PFSK-1 (cell line): Measurements from ENCODE around the gene KNG1.

Experiments used
- FOXP2 ChIP-seq: optimal IDR thresholded peaks from 2 replicates; pipeline ENCODE3; 2011; ENCODE audit warnings: borderline replicate concordance, control low read depth, inconsistent platforms; ENCODE audit not compliant: insufficient read depth; ENCODE audit errors: extremely low read length, extremely low read depth
- POLR2AphosphoS5 ChIP-seq: IDR thresholded peaks from 2 replicates; pipeline ENCODE4 v1.6.1; 2012; ENCODE audit warnings: low read depth, mild to moderate bottlenecking, control low read depth, low read length, moderate library complexity
- SIN3A ChIP-seq: IDR thresholded peaks from 2 replicates; pipeline ENCODE4 v1.6.1; 2012; ENCODE audit warnings: mild to moderate bottlenecking, low read length, moderate library complexity, borderline replicate concordance; ENCODE audit not compliant: insufficient read depth
- TAF1 ChIP-seq: IDR thresholded peaks from 2 replicates; pipeline ENCODE4 v1.6.1; 2012; ENCODE audit warnings: low read length, control low read depth, borderline replicate concordance; ENCODE audit not compliant: insufficient read depth
- TF ChIP-seq, protein P1 (sequence below), 2 experiments: IDR thresholded peaks; 2 replicates each; pipeline versions ENCODE4 v1.6.1 to v1.8.0; 2011 to 2012; ENCODE audit warnings: low read depth in 2 of 2, low read length in 2 of 2, control low read depth in 1 of 2, inconsistent platforms in 1 of 2, mild to moderate bottlenecking in 1 of 2, moderate library complexity in 1 of 2; ENCODE audit not compliant: insufficient read depth in 1 of 2

The KNG1 gene

DNA sequence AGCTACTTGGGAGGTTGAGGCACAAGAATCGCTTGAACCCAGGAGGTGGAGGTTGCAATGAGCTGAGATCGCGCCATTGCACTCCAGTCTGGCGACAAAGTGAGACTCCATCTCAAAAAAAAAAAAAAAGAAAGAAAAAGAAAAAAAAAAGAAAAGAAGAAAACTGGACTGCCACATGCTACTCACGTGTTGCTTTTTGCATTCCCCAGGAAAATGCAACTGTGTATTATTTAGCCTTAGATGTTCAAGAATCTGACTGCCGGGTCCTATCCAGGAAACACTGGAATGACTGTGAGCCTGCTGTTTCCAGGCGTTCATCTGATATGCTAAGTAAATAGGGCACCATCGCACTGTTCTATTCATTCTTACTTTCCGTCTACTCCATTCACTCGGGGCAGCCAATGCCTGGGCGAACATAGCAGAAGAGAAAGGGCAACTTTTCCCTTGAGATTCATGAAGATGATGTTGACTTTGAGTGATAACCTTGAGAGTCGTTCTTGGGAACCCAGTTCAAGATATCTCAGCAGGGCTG lies 30.0 kb upstream of the KNG1 start:
- TF ChIP-seq TAF1 (no peak), SIN3A (no peak), FOXP2 (no peak), POLR2AphosphoS5 (no peak)
- TF ChIP-seq, protein P1, sequence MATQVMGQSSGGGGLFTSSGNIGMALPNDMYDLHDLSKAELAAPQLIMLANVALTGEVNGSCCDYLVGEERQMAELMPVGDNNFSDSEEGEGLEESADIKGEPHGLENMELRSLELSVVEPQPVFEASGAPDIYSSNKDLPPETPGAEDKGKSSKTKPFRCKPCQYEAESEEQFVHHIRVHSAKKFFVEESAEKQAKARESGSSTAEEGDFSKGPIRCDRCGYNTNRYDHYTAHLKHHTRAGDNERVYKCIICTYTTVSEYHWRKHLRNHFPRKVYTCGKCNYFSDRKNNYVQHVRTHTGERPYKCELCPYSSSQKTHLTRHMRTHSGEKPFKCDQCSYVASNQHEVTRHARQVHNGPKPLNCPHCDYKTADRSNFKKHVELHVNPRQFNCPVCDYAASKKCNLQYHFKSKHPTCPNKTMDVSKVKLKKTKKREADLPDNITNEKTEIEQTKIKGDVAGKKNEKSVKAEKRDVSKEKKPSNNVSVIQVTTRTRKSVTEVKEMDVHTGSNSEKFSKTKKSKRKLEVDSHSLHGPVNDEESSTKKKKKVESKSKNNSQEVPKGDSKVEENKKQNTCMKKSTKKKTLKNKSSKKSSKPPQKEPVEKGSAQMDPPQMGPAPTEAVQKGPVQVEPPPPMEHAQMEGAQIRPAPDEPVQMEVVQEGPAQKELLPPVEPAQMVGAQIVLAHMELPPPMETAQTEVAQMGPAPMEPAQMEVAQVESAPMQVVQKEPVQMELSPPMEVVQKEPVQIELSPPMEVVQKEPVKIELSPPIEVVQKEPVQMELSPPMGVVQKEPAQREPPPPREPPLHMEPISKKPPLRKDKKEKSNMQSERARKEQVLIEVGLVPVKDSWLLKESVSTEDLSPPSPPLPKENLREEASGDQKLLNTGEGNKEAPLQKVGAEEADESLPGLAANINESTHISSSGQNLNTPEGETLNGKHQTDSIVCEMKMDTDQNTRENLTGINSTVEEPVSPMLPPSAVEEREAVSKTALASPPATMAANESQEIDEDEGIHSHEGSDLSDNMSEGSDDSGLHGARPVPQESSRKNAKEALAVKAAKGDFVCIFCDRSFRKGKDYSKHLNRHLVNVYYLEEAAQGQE (IDR thresholded peaks at IDR 0.05; ENCODE audit: insufficient read depth in 1 of 2, low read depth in 2 of 2, low read length in 2 of 2) = no peak

DNA sequence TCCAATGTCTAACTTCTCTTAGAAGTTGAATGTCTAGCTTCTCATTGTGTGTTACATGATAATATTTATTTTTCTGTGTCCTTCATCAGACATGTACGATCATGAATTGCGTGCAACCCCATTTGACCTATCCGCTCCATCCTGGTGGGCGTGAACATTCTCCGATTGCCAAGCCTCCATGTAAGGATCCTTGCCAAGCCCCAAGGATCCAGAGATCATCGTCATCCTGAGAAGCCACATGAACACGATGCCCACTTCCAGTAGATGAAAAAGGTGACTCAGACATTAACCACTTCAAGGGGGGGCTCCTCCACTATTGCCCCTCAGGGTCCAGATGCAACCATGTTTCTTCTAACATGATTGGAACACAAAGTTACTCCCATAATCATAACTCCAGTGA lies 25.5 kb upstream of the KNG1 start:
- no peak for TF ChIP-seq TAF1
- no peak for TF ChIP-seq FOXP2
- TF ChIP-seq, protein P1 (IDR thresholded peaks at IDR 0.05; ENCODE audit: insufficient read depth in 1 of 2, low read depth in 2 of 2, low read length in 2 of 2) = no peak
- TF ChIP-seq SIN3A = no peak
- TF ChIP-seq POLR2AphosphoS5 = no peak

DNA sequence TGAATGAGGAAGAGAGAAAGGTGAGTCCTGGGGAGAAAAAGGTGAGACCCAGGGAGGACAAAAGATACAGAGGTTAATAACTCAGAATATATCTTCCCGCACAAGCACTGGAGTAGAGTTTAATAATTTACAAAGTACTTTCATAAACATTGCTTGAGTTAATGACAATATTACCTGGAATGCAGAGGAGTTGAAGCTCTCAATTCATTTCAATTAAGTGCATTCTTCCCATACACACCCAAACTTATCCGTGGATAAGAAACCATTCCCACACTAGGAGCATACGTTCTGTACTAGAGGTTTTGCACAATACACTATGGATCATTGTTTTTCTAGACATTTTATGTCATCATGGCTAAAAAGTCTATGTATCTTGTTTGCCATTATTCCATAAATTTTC lies 23.3 kb upstream of the KNG1 start:
- no peak for TF ChIP-seq SIN3A
- no peak for TF ChIP-seq FOXP2
- TF ChIP-seq, protein P1 (IDR thresholded peaks at IDR 0.05; ENCODE audit: insufficient read depth in 1 of 2, low read depth in 2 of 2, low read length in 2 of 2) = no peak
- TF ChIP-seq POLR2AphosphoS5 = no peak
- TF ChIP-seq TAF1 = no peak

DNA sequence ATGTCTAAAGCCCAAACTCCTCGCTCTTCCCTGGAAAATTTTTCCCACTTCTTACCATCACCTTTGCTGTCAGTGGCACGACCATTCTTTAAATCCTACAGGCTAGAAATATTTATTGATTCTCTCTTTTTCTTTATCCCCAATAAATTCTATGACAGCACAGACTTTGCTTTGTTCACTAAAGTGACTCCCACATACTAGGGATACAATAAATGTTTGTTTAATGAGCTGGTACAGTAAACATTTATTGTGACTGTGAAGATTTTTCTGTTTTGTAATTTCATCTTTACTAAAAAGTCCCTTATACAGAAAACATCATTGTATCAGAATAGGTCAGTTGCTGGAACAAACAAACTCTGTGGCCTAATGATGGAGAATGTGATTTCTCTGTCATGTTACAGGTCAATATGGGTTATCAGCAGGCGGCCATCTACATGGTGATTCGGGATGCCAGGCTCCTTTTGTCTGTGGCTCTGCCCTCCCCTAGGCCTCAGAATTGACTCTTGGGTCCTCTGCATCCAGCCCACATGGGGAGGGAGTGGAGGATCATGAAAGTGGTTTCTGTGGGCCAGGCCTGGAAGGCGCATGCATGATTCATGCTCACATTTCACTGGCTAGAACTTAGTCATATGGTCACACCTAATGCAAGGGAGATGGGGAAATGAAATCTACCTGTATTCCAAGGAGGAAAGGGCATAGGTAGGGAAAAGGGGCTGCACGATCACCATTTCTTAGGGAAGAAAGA lies 22.7 kb upstream of the KNG1 start:
- TF ChIP-seq, protein P1 (IDR thresholded peaks at IDR 0.05; ENCODE audit: insufficient read depth in 1 of 2, low read depth in 2 of 2, low read length in 2 of 2) = no peak
- TF ChIP-seq FOXP2 = no peak
- TF ChIP-seq POLR2AphosphoS5 = no peak
- no peak for TF ChIP-seq TAF1
- TF ChIP-seq SIN3A = no peak
